HG02938 (cell line): ENCODE data around the gene ALK.

ENCODE experiments used
- ATAC-seq: cut with Tn5 transposase; IDR thresholded peaks from one replicate; pipeline ENCODE4 v1.9.1; 2021; ENCODE audit warnings: mild to moderate bottlenecking, moderate library complexity; ENCODE audit not compliant: unreplicated experiment

Gene ALK

DNA sequence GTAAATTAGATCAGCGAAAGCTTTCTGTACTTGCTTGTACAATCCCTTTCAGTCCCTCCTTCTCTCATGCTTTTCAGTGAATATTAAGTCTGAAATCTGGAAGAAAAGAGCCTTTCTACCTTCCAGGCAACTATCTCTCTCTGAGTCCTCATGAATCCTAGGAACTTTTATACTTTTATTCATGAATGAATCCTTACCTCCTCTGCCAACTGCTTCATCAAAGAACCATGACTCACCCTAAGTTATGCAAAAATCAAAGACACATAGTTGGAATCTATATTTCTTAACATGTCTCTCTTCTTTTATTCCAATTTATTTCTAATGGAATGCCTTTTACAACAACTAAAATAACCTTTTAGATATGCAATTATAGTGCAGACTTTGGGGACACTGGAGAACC, 412.0 kb downstream of the ALK start:
- ATAC-seq, result no peak

- ATAC-seq, result no peak
Observed at GRCh38 chr2:29504746-29505145, 416.6 kb downstream of the ALK start.

DNA sequence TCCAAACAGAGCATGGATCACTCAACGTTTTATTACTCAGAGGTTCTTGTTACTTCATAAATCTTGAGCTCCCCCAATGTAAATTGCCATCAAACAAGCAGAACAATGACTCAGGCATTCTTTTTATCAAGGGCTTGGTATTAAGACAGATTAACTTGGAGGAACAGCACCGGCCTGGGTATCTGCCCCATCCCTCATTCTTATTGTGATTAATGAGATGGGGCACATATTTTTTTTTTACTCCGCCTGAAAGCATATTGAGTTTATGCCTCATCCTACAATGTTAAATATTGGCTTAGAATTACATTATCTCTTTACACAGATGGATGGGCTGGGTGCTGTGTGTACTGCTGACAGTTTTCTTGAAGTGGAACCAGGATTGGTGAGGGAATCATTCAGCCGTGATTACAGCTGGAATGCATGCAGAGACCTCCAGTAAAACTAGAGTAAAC, 418.9 kb downstream of the ALK start:
- no peak for ATAC-seq

DNA sequence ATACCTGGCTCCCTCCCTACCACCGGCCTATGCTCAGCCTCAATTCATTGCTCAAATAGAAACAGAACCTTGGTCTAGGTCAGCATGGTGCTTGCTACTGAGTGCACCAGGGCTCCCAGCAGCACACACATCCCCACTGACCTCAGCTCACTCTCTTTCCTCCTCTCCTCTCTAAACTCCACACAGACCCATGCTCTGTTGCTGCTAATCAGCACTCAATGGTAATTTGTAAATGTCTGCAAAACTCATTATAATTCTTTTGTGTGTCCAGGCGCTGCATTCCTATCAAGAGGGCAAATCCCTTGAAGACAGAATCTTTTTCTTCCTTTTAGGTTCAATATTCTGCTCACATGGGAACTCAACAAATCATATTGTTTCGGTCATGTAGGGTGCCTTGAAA, 424.0 kb downstream of the ALK start:
- ATAC-seq, result no peak

DNA sequence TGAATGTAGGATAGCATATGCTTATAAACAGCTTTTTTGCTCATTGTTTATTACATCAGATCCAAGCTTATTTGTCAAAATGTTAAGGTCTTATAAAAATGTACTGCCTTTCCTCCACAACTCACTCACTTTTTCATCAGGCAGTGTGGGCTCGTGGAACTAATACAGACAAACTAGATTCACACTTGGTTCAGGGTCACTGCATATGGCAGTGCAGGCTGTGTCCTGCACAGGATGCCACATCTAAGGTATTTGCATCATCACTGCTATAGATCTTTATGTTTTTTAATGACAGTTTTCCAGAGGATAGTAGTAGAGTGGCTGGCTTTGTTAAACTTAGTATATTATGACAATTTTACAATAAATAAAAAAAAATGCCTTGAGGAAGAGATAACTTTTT, 425.2 kb downstream of the ALK start:
- no peak for ATAC-seq

GRCh38 chr2:29495536-29496060, 425.8 kb downstream of the ALK start:
- no peak for ATAC-seq

GRCh38 chr2:29495068-29495467, 426.3 kb downstream of the ALK start:
- ATAC-seq, result no peak

- no peak for ATAC-seq
Observed at GRCh38 chr2:29492701-29493100, 428.7 kb downstream of the ALK start.

GRCh38 chr2:29490045-29490444, 431.3 kb downstream of the ALK start:
- ATAC-seq, result no peak

- no peak for ATAC-seq
Observed at GRCh38 chr2:29489568-29489967, 431.8 kb downstream of the ALK start.

DNA sequence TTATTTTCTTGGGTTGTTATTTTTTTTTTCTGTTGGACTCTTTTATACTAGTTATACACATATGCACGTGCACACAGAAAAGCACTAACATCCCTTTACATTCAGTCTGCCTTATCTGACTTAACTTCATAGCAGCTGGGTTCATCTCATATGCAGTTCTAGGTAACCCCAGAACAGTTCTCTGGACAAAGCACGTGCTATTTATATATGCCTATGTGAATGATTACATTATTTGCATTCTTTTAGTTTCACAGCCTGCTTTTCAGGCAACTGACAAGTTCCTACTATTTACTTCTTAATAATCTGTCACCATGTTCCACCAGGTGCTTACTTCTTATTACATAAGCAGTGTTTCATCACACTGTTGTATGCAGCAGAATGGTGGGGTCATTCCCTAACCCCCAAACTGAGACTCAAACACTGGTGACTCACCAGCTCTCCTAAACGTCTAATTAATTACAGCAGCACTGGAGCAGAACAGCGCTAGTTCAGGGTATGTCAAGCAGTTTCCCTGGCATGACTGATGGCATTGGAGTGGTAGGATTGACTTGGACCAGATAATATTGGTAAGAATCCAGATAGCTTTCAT, 433.3 kb downstream of the ALK start:
- no peak for ATAC-seq

- ATAC-seq, result no peak
Observed at GRCh38 chr2:29485631-29486030, 435.8 kb downstream of the ALK start.

DNA sequence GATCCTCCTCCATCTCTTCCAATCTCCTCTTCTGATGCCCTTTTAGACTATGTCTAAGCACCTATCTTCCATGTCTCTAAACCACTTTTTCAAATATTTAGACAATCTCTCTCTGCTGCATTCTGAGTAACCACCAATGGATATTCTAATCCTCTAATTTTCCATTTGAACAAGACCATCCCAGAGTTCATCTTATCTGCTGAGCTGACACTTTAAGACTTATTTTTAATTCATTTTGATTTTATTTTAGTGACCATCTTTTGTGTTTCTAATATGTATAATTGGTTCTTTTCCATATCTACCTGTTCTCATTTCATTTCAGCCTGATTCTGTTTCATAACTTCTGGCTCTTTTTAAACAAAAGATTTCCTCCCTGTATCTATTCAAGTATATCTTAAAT, 436.3 kb downstream of the ALK start:
- ATAC-seq, result no peak

- ATAC-seq, result no peak
Observed at GRCh38 chr2:29482867-29483266, 438.5 kb downstream of the ALK start.

DNA sequence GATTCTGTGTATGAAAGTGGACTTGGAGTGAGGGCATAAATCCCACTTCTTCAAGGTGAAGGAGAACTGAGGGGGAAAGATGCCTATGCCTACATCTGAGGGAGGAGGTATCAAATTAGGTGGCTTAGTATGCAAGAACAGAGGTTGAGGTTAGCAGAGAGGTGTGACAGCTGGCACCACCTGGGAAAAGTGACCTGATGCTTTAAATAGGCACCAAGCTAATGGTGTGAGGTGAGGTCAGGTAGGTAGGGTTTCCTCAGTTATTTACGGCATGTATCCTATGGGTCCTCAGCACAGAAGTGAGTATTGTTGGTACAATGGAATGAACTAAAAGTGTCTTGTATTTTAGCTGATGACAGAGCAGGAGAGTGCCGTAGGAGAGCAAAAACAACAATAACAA, 439.0 kb downstream of the ALK start:
- no peak for ATAC-seq

DNA sequence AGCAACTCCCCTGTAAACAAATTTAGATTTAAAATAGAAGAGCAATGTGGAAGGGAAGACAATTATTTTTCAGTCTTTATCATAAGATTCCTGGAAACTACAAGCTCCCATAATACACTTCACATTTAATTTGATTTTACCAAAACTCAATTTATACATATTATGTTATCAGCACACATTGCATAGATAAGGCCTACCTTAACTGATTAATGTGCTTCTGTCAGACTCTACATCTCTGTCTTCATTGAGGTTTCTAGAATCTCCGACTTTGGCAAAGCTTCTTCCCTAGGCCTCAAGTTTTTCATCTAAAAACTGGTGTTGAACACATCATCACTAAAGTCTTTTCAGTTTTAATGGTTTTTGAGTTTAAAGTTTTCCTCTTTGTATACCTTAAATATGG, 440.1 kb downstream of the ALK start:
- ATAC-seq, result no peak

- no peak for ATAC-seq
Observed at GRCh38 chr2:29480426-29480825, 441.0 kb downstream of the ALK start.

GRCh38 chr2:29479401-29479800, 442.0 kb downstream of the ALK start:
- no peak for ATAC-seq

GRCh38 chr2:29478641-29479040, 442.7 kb downstream of the ALK start:
- no peak for ATAC-seq

DNA sequence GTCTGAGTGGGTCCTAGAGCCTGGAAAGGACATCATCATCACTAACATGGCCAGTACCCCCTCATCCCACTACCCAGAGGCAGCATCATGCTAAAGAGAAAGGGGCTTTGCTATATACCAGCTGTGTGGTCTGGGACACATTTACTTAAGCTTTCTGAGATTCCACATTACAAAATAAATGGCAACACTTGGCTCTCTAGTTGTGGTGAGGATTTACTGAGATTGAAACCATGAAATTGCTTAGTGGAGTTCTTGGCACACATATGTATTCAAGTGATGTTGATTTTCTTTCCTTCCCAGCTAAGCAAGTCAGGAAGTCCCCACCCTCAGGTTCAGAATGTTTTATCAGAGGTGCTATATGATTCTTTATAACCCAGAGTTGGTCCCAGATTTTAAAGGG, 444.2 kb downstream of the ALK start:
- ATAC-seq, result no peak

- ATAC-seq, result no peak
Observed at GRCh38 chr2:29475499-29475898, 445.9 kb downstream of the ALK start.

DNA sequence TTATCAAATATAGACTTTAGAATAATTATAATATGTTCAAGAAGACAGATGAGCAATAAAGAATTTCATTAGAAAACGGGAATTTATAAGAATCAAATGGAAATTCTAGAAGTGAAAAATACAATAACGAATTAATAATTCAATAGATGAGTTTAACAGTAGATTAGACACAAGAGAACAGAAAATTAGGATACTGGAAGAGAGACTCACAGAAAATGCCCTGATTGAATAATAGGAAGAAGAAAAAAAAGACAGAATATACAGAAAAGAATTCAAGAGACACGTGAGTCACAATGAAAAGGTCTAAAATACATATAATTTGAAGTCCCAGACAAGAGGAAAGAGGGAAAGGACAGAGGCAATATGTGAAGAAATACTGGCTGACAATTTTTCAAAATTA, 451.4 kb downstream of the ALK start:
- ATAC-seq, result no peak

DNA sequence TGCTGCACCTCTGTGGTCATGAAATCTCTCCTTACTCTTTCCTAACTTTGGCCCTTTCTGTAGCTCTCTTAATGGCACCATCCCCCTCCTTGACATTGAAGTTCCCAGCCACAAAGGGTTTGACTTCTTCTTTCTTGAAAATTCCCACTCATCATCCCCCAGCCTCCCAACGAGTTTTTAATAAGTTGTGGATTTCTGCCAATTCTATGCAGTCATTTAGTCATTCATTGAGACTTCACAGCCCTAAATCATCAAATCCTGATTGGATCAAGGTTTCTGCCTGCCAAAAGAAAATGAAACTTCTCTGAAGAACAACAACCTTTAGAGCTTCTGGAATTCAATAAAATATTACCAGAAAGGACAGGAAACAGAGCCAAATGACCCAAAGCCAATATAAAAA, 451.9 kb downstream of the ALK start:
- ATAC-seq, result no peak
